HL-60/S4 (cell line): ENCODE results near the gene GMPPA.

ENCODE experiments used
- in situ Hi-C: fragments of 300-500 bp; cut with MboI; formaldehyde crosslinking; loops from 2 replicates; pipeline ENCODE4 v1.14.3; 2022; ENCODE audit warnings: low sequenced_read_pairs

Gene GMPPA

GRCh38 chr2:219501849-219502248, 3.2 kb downstream of the GMPPA start:
- in situ Hi-C loops, result no loop called here

GRCh38 chr2:219502618-219503017, 3.9 kb downstream of the GMPPA start:
- in situ Hi-C loops, result no loop called here

- in situ Hi-C loops, result no loop called here
Observed at GRCh38 chr2:219505585-219505984, 6.9 kb downstream of the GMPPA start.

GRCh38 chr2:219506153-219506801, 7.6 kb downstream of the GMPPA start:
- in situ Hi-C loops, result no loop called here

- in situ Hi-C loops, result no loop called here
Observed at GRCh38 chr2:219506802-219507526, 8.3 kb downstream of the GMPPA start.

GRCh38 chr2:219507581-219508443, 9.1 kb downstream of the GMPPA start:
- in situ Hi-C loops, result no loop called here

- in situ Hi-C loops, result no loop called here
Observed at GRCh38 chr2:219508444-219508734, 9.7 kb downstream of the GMPPA start.

- in situ Hi-C loops, result no loop called here
Observed at GRCh38 chr2:219508971-219509779, 10.5 kb downstream of the GMPPA start.

- in situ Hi-C loops, result no loop called here
Observed at GRCh38 chr2:219509780-219510511, 11.3 kb downstream of the GMPPA start.

GRCh38 chr2:219510512-219511135, 11.9 kb downstream of the GMPPA start:
- in situ Hi-C loops, result no loop called here

- in situ Hi-C loops, result no loop called here
Observed at GRCh38 chr2:219511547-219512325, 13.0 kb downstream of the GMPPA start.

GRCh38 chr2:219512524-219513216, 14.0 kb downstream of the GMPPA start:
- in situ Hi-C loops, result no loop called here

GRCh38 chr2:219513787-219514186, 15.1 kb downstream of the GMPPA start:
- in situ Hi-C loops, result no loop called here

GRCh38 chr2:219514196-219514761, 15.6 kb downstream of the GMPPA start, which contains the start of gene ASIC4:
Gene ASIC4 (plus strand): TSS chr2:219514482. CDS start chr2:219514725, 243 bp downstream.
- in situ Hi-C loops, result no loop called here

GRCh38 chr2:219514836-219515235, 16.1 kb downstream of the GMPPA start:
- in situ Hi-C loops, result no loop called here

- in situ Hi-C loops, result no loop called here
Observed at GRCh38 chr2:219515874-219516629, 17.4 kb downstream of the GMPPA start.

- in situ Hi-C loops, result no loop called here
Observed at GRCh38 chr2:219516888-219517287, 18.2 kb downstream of the GMPPA start.
